ENCODE results near the gene GFER.

- TF ChIP-seq GATA2 (CRISPR knock-in tag; IDR thresholded peaks at IDR 0.05) (no peak), CTCF (IDR thresholded peaks at IDR 0.05) (no peak), EZH2phosphoT487 (IDR thresholded peaks at IDR 0.05; ENCODE audit: borderline replicate concordance, low read depth) (no peak), TCF12 (IDR thresholded peaks at IDR 0.05) (no peak), ELF1 (IDR thresholded peaks at IDR 0.05) (no peak), POLR2AphosphoS5 (IDR thresholded peaks at IDR 0.05; ENCODE audit: low read depth, low read length) (no peak), MAX (IDR thresholded peaks at IDR 0.05; ENCODE audit: low read depth) (no peak), TAF1 (IDR thresholded peaks at IDR 0.05; ENCODE audit: borderline replicate concordance, low read depth, low read length) (no peak), GABPA (IDR thresholded peaks at IDR 0.05; ENCODE audit: low read depth) (no peak), MEF2A (IDR thresholded peaks at IDR 0.05; ENCODE audit: borderline replicate concordance, low read depth) (no peak), EP300 (IDR thresholded peaks at IDR 0.05; ENCODE audit: borderline replicate concordance in 1 of 2, low read depth in 1 of 2, low read length in 1 of 2) (no peak), SMC3 (IDR thresholded peaks at IDR 0.05; ENCODE audit: low read depth, low read length) (no peak), USF2 (IDR thresholded peaks at IDR 0.05; ENCODE audit: borderline replicate concordance, low read depth, low read length) (no peak)
These were observed 39.3 kb upstream of the GFER start for GRCh38 chr16:1944612-1945199.
